HG02763 (cell line): ENCODE results near the gene MRGPRX1.
"Not testable (repeated sequence)": the region's sequence is repeated elsewhere in the genome, so short reads cannot be mapped to it uniquely, and the experiment has no call there.

Source experiments
- ATAC-seq: cut with Tn5 transposase; IDR thresholded peaks from one replicate; pipeline ENCODE4 v1.9.1; 2021; ENCODE audit warnings: mild to moderate bottlenecking, moderate library complexity; ENCODE audit not compliant: unreplicated experiment

MRGPRX1 gene

GRCh38 chr11:18939314-18939713, at the start of gene MRGPRX1:
MRGPRX1 (minus strand) TSS chr11:18939414; CDS start chr11:18934784, 4,630 bp downstream.
- no peak for ATAC-seq

GRCh38 chr11:18987454-18988231, 48.4 kb upstream of the MRGPRX1 start:
- ATAC-seq = no peak

GRCh38 chr11:18986744-18987143, 47.5 kb upstream of the MRGPRX1 start:
- ATAC-seq = no peak

- no peak for ATAC-seq
These were observed 42.7 kb upstream of the MRGPRX1 start for GRCh38 chr11:18981897-18982296.

GRCh38 chr11:18974192-18974591, 35.0 kb upstream of the MRGPRX1 start:
- ATAC-seq = no peak

- no peak for ATAC-seq
These were observed 33.1 kb upstream of the MRGPRX1 start for GRCh38 chr11:18972336-18972735.

GRCh38 chr11:18969720-18970119, 30.5 kb upstream of the MRGPRX1 start:
- no peak for ATAC-seq

GRCh38 chr11:18958221-18958910, 19.2 kb upstream of the MRGPRX1 start:
- ATAC-seq = no peak

- ATAC-seq = no peak
These were observed 17.4 kb upstream of the MRGPRX1 start for GRCh38 chr11:18956630-18957029.

GRCh38 chr11:18936002-18936673, 3.1 kb downstream of the MRGPRX1 start:
- ATAC-seq = no peak

- ATAC-seq = no peak
These were observed 4.9 kb downstream of the MRGPRX1 start for GRCh38 chr11:18934195-18934814.

- no peak for ATAC-seq
These were observed 11.5 kb downstream of the MRGPRX1 start for GRCh38 chr11:18927550-18928322.

GRCh38 chr11:18925426-18925825, 13.8 kb downstream of the MRGPRX1 start:
- ATAC-seq = not testable (repeated sequence)

- ATAC-seq = no peak
These were observed 26.3 kb downstream of the MRGPRX1 start for GRCh38 chr11:18912883-18913282.

- no peak for ATAC-seq
These were observed 31.8 kb downstream of the MRGPRX1 start for GRCh38 chr11:18907391-18907790.

- not testable (repeated sequence) for ATAC-seq
These were observed 38.6 kb downstream of the MRGPRX1 start for GRCh38 chr11:18900637-18901036.

- not testable (repeated sequence) for ATAC-seq
These were observed 39.0 kb downstream of the MRGPRX1 start for GRCh38 chr11:18900151-18900611.

GRCh38 chr11:18891712-18892111, 47.5 kb downstream of the MRGPRX1 start:
- not testable (repeated sequence) for ATAC-seq

GRCh38 chr11:18890615-18891014, 48.6 kb downstream of the MRGPRX1 start:
- no peak for ATAC-seq
